RKO (cell line): ENCODE data around the gene FIGN.

Experiments used
- DNase-seq: peaks from one replicate; pipeline ENCODE4 v3.0.0-alpha.2; 2016; ENCODE audit warnings: low spot score

Gene FIGN

GRCh38 chr2:163736433-163737189, 803 bp upstream of the FIGN start:
- no peak for DNase-seq

- no peak for DNase-seq
Measured at GRCh38 chr2:163734881-163735684, 725 bp downstream of the FIGN start.

- DNase-seq, result no peak
Measured at GRCh38 chr2:163734401-163734800, 1.4 kb downstream of the FIGN start.

- no peak for DNase-seq
Measured at GRCh38 chr2:163733956-163734355, 1.9 kb downstream of the FIGN start.

- no peak for DNase-seq
Measured at GRCh38 chr2:163733301-163733938, 2.4 kb downstream of the FIGN start.

GRCh38 chr2:163732727-163733126, 3.1 kb downstream of the FIGN start:
- no peak for DNase-seq

- DNase-seq, result no peak
Measured at GRCh38 chr2:163731735-163732134, 4.1 kb downstream of the FIGN start.

- no peak for DNase-seq
Measured at GRCh38 chr2:163730556-163730955, 5.3 kb downstream of the FIGN start.

- DNase-seq, result no peak
Measured at GRCh38 chr2:163729636-163730273, 6.1 kb downstream of the FIGN start.

GRCh38 chr2:163723881-163724280, 11.9 kb downstream of the FIGN start:
- DNase-seq, result no peak

- DNase-seq, result no peak
Measured at GRCh38 chr2:163723348-163723747, 12.5 kb downstream of the FIGN start.

- DNase-seq, result no peak
Measured at GRCh38 chr2:163719331-163719730, 16.5 kb downstream of the FIGN start.

- no peak for DNase-seq
Measured at GRCh38 chr2:163717993-163718680, 17.7 kb downstream of the FIGN start.

GRCh38 chr2:163717515-163717914, 18.3 kb downstream of the FIGN start:
- no peak for DNase-seq

- DNase-seq, result no peak
Measured at GRCh38 chr2:163716101-163716500, 19.7 kb downstream of the FIGN start.

GRCh38 chr2:163715668-163716067, 20.1 kb downstream of the FIGN start:
- DNase-seq, result no peak

- DNase-seq, result no peak
Measured at GRCh38 chr2:163715199-163715598, 20.6 kb downstream of the FIGN start.

- no peak for DNase-seq
Measured at GRCh38 chr2:163713534-163714311, 22.1 kb downstream of the FIGN start.

- no peak for DNase-seq
Measured at GRCh38 chr2:163711699-163712098, 24.1 kb downstream of the FIGN start.

- DNase-seq, result no peak
Measured at GRCh38 chr2:163711258-163711657, 24.6 kb downstream of the FIGN start.

- no peak for DNase-seq
Measured at GRCh38 chr2:163709270-163709669, 26.5 kb downstream of the FIGN start.
